Transverse colon (tissue), 4 donors: ENCODE measurements around the gene IL17C. TPM values are rescaled to one million over a fixed set of nuclear protein-coding genes. Genes with fewer than 3 reads are reported as not detected.

ENCODE experiments used
- DNase-seq: peaks from one replicate; pipeline ENCODE4 v3.0.0-alpha.2; 2019
- H3K27ac ChIP-seq, 4 donors: fragments of 200-600 bp; sonication (generic); 2 replicates each; pipeline ENCODE4 v1.5.1; 2016 to 2018; ENCODE audit warnings: inconsistent platforms in 4 of 4
- H3K27me3 ChIP-seq: fragments of 200-600 bp; sonication (generic); 2 replicates; pipeline ENCODE4 v1.5.1; 2017; ENCODE audit warnings: inconsistent platforms
- H3K36me3 ChIP-seq, 4 donors: fragments of 200-600 bp; sonication (generic); 2 replicates each; pipeline ENCODE4 v1.5.1; 2017 to 2019; ENCODE audit warnings: inconsistent platforms in 4 of 4
- H3K4me1 ChIP-seq, 4 donors: fragments of 200-600 bp; sonication (generic); 2 replicates each; pipeline ENCODE4 v1.5.1; 2017 to 2020; ENCODE audit warnings: inconsistent platforms in 4 of 4
- H3K4me3 ChIP-seq, 4 donors: fragments of 200-600 bp; sonication (generic); 1 replicate in 1 of 4; 2 replicates in 3 of 4; pipeline versions ENCODE4 v1.5.1 to v1.6.1; 2017 to 2019; ENCODE audit warnings: inconsistent platforms in 4 of 4
- H3K9me3 ChIP-seq, 2 donors: fragments of 200-600 bp; sonication (generic); 2 replicates each; pipeline ENCODE4 v1.5.1; 2017 to 2019; ENCODE audit warnings: inconsistent platforms in 2 of 2
- EP300 ChIP-seq: sonication (generic); formaldehyde crosslinking; IDR thresholded peaks from one replicate; pipeline ENCODE4 v1.6.1; 2017; ENCODE audit warnings: antibody characterized with exemption, low read depth
- POLR2A ChIP-seq: fragments of 450-650 bp; IDR thresholded peaks from one replicate; pipeline ENCODE4 v1.6.1; 2016; ENCODE audit warnings: antibody characterized with exemption, mild to moderate bottlenecking, moderate library complexity
- POLR2AphosphoS5 ChIP-seq, 3 donors: sonication (generic); formaldehyde crosslinking; IDR thresholded peaks; one replicate each; pipeline ENCODE4 v1.6.1; 2016; ENCODE audit warnings: antibody characterized with exemption in 3 of 3
- WGBS, 2 donors: methylation state at CpG; one replicate each; pipeline ENCODE4 v1.1.5; 2018; ENCODE audit warnings: low coverage in 1 of 2; 5-methylcytosine and 5-hydroxymethylcytosine counted together
- in situ Hi-C, 4 donors: fragments of 200-750 bp; cut with MboI; loops; one replicate each; pipeline versions ENCODE4 v1.15.0 to v1.15.1; 2017; ENCODE audit warnings: low sequenced_read_pairs in 3 of 4, low pct_ligation_motif_present in 1 of 4, low pct_unique_long_range_greater_than_20kb in 1 of 4
- intact Hi-C: fragments of 100-400 bp; cut with DNase I; formaldehyde crosslinking; loops from one replicate; pipeline ENCODE4 v1.15.1; 2023; ENCODE audit warnings: low total_unique reads
- total RNA-seq, 4 donors: library from RNA; depleted of rRNA; stranded (reverse); fragments of >200 nt; gene quantifications; one replicate each; pipeline ENCODE4 v1.1.0, GENCODE V29; 2016
- TF ChIP-seq, protein P1 (sequence below), 5 experiments: fragments of 200-600 bp in 3 of 5; fragments of 450-650 bp in 2 of 5; sonication (generic) in 3 of 5; IDR thresholded peaks; 1 replicate in 2 of 5; 2 replicates in 3 of 5; pipeline ENCODE4 v1.5.1; 2016 to 2017; ENCODE audit warnings: antibody characterized with exemption in 5 of 5, inconsistent platforms in 3 of 5, mild to moderate bottlenecking in 2 of 5, moderate library complexity in 1 of 5

IL17C gene
- total RNA-seq, 4 donors from 2014 or later = not detected

DNA sequence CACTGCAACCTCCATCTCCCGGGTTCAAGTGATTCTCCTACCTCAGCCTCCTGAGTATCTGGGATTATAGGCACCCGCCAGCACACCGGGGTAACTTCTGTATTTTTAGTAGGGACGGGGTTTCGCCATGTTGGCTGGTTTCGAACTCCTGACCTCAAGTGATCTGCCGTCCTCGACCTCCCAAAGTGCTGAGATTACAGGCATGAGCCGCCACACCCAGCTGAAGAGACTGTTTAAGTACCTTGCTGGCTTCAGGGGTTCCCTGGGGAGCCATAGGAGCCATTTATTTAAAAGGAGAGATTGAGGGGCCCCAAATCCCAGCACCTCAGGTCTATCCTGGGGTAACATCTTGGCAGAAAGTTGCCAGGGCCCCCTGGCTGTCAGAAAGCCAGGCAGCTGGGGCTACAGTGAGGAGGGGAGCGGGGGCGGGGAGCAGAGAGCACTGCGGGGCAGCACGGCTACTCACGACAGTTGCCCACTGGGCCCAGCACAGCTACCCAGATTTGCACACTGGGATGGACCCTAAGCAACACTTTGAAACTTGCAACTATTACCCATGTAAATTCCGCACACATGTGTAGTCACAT lies 46.3 kb downstream of the IL17C start:
- TF ChIP-seq, protein P1, sequence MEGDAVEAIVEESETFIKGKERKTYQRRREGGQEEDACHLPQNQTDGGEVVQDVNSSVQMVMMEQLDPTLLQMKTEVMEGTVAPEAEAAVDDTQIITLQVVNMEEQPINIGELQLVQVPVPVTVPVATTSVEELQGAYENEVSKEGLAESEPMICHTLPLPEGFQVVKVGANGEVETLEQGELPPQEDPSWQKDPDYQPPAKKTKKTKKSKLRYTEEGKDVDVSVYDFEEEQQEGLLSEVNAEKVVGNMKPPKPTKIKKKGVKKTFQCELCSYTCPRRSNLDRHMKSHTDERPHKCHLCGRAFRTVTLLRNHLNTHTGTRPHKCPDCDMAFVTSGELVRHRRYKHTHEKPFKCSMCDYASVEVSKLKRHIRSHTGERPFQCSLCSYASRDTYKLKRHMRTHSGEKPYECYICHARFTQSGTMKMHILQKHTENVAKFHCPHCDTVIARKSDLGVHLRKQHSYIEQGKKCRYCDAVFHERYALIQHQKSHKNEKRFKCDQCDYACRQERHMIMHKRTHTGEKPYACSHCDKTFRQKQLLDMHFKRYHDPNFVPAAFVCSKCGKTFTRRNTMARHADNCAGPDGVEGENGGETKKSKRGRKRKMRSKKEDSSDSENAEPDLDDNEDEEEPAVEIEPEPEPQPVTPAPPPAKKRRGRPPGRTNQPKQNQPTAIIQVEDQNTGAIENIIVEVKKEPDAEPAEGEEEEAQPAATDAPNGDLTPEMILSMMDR (IDR thresholded peaks at IDR 0.05) = no peak
- TF ChIP-seq EP300 (no peak), POLR2AphosphoS5 (IDR thresholded peaks at IDR 0.05) (no peak), POLR2A (no peak)
- peaks cover 0 to 32% (median 21%) of the 10 kb centered on the region in 4 donors for H3K4me1 ChIP-seq
- DNase-seq = no peak
- H3K27me3 ChIP-seq = peaks cover 82% of the 10 kb centered on the region
- H3K36me3 ChIP-seq = no peaks in the 10 kb centered on the region
- 71% methylated on average over 15 of the region's 15 CpGs; no CpG with 5 or more reads in 1 of the 2 donors for WGBS, 2 donors
- intact Hi-C loops = no loop called here
- H3K4me3 ChIP-seq = no peak overlapping the region
- no peaks in the 10 kb centered on the region for H3K9me3 ChIP-seq
- peak overlapping the region in 2 of 4 donors; percentile 61 to 63 for H3K27ac ChIP-seq
- in situ Hi-C loops = no loop called here

DNA sequence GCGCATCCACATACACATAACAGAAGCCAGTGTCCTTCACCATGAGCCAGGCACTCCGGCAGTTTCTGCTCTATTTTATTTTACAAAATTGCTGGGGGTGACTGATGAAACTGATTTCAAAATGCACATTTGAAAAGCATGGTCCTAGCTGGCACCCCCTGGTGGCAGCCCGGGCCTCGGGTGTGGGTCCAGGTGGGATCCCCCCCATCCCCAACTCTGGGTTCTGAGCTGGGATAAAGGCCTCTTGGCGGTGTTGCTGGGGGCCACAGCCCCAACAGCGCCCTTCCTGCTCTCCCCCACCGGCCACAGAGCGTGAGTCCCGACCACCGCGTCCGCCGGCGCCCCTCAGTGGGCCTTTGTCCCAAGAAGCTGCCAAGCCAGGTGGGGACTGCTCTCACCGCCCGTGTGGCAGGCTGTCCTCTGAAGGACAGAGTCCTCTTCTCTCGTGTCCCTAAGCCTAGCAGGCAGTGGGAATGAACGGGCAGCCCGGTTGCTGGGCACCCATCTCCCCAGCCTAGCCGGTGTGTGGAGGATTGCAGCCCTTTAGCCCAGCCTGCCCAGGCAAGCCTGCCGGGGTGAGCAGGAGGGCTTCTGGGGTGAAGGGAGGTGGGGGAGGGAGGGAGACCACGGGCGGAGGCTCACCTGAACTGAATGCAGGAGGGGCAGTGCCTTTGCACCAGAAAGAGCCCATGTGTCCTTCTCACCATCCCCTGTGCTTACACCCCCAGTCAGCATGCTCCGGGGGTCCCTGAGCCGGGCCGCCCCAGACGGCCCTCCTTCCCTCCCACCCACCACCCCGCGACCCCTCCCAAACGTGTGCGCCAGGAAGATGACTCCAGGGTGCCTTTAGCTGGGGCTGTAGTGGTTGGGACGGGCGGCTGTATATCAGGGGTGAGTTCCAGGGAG lies 47.0 kb downstream of the IL17C start:
- TF ChIP-seq, protein P1 (IDR thresholded peaks at IDR 0.05) = peak in 4 of 5 experiments; percentile 33 to 51 (median 36)
- no peak for TF ChIP-seq POLR2A
- Histone ChIP-seq H3K9me3 (no peaks in the 10 kb centered on the region), H3K36me3 (no peaks in the 10 kb centered on the region), H3K4me3 (peak overlapping the region in 3 of 4 donors; percentile 38 to 58 (median 49)), H3K27me3 (peaks cover 83% of the 10 kb centered on the region), H3K4me1 (peaks cover 0 to 32% (median 21%) of the 10 kb centered on the region in 4 donors), H3K27ac (peak overlapping the region; percentile 58 to 63 (median 60))
- intact Hi-C loops (no loop called here), in situ Hi-C loops (no loop called here)
- WGBS, 2 donors = 0 to 6% methylated on average over 3 to 27 of the region's 33 CpGs
- DNase-seq = peak; percentile 50

DNA sequence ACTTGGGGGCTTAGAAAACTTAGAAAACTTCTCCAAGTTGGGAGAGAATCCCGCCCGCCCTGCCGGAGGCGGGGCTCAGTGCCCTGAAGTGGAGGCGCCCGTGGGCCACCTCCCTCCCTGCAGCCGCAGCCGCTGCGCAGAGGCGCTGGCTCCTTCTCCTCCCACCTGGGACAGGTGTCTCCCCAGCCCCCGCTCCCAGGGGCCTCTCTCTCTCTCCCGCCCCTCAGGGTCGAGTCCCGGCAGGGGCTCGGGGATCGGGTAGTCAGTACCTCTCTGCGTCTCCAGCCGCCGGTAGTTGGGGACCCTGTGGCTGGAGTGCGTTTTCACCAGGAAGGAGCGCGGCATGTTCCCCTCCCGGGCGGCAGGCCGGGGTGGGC lies 47.7 kb downstream of the IL17C start:
- TF ChIP-seq EP300 = no peak
- TF ChIP-seq POLR2AphosphoS5 (IDR thresholded peaks at IDR 0.05) = no peak
- no peak for TF ChIP-seq POLR2A
- TF ChIP-seq, protein P1 (IDR thresholded peaks at IDR 0.05) = no peak
- in situ Hi-C loops = no loop called here
- WGBS, 2 donors = 0% methylated on average over 6 of the region's 25 CpGs; no CpG with 5 or more reads in 1 of the 2 donors
- peak overlapping the region; percentile 16 to 58 (median 44) for H3K4me3 ChIP-seq
- peak; percentile 64 for DNase-seq
- intact Hi-C loops = no loop called here
- H3K36me3 ChIP-seq = no peaks in the 10 kb centered on the region
- no peaks in the 10 kb centered on the region for H3K9me3 ChIP-seq
- peaks cover 0 to 29% (median 20%) of the 10 kb centered on the region in 4 donors for H3K4me1 ChIP-seq
- peaks cover 85% of the 10 kb centered on the region for H3K27me3 ChIP-seq
- peak overlapping the region; percentile 58 to 63 (median 60) for H3K27ac ChIP-seq

DNA sequence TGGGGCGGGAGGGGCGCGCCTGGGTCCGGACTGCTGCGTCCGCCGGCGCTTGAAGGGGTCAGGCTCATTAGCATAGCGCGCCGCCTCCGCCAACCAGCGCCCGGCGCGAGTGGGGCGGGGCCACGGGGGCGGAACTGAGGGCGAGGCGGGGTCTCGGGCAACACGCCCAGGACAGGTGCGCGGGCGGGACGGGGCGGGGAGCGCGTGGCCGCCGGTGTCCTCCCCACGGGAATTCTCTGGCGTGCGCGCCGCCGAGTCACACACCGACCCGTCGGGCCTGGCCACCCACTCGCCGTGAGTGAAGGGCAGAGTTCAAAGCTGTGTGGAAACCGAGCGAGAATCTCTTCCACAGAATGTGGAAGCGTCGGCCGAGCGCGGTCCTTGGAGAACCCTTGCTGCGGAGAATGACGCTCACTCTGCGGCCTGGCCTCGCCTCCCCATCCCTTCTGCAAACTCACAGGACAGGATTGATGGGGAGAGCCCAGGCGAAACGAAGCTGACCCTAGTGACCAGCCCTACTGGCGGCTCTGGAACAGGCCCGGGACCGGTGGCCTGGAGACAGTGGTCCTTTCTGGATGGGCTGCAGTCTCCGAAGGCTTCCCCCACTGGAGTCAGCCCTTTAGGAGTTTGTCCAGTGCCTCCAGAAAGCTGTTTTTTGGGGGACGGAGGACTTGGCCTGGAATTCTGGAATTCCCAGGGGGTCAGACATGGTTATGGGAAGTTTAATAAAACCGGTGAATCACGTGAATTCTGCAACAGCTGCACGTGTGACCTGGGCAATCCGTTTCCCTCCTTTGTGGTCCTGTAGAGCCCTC lies 48.3 kb downstream of the IL17C start, which contains the start of gene SNAI3:
TSS of gene SNAI3 (minus strand) at position 69 of the 815 bp plus-strand sequence. CDS start 101 bp downstream, outside the sequence.
- Histone ChIP-seq H3K4me3 (peak within 1 kb of the TSS; percentile 16 to 58 (median 44)), H3K4me1 (peaks cover 0 to 28% (median 17%) of the 10 kb centered on the region in 4 donors), H3K27ac (peak within 1 kb of the TSS; percentile 58 to 63 (median 60)), H3K9me3 (no peaks in the 10 kb centered on the region), H3K27me3 (peaks cover 79% of the 10 kb centered on the region), H3K36me3 (no peaks in the 10 kb centered on the region)
- TF ChIP-seq POLR2AphosphoS5 (IDR thresholded peaks at IDR 0.05) = peak in 1 of 3 donors; percentile 42
- TF ChIP-seq POLR2A = no peak
- peak; percentile 95 for DNase-seq
- in situ Hi-C loops (no loop called here), intact Hi-C loops (no loop called here)
- 19 to 60% methylated on average over 1 to 16 of the region's 65 CpGs for WGBS, 2 donors
